Spinal cord (tissue), 10 donors: Measurements from ENCODE around the gene ADAM15. TPM values are rescaled to one million over a fixed set of nuclear protein-coding genes. Genes with fewer than 3 reads are reported as not detected.

Source experiments
- DNase-seq, 6 donors: peaks; one replicate each; pipeline versions ENCODE4 v3.0.0 to v3.0.0-alpha.2; 2013 to 2015; ENCODE audit warnings: low spot score in 6 of 6, low read depth in 4 of 6
- H3K27ac ChIP-seq: one replicate; pipeline ENCODE4 v1.5.1; 2013; ENCODE audit warnings: low read depth, low read length, control low read depth
- H3K27me3 ChIP-seq: one replicate; pipeline ENCODE4 v1.6.1; 2013; ENCODE audit warnings: low read length; ENCODE audit not compliant: control insufficient read depth, insufficient read depth
- H3K36me3 ChIP-seq: one replicate; pipeline ENCODE4 v1.6.1; 2013; ENCODE audit warnings: low read length; ENCODE audit not compliant: control insufficient read depth, insufficient read depth
- H3K4me1 ChIP-seq: one replicate; pipeline ENCODE4 v1.6.1; 2013; ENCODE audit warnings: low read length; ENCODE audit not compliant: control insufficient read depth, insufficient read depth
- H3K4me3 ChIP-seq: one replicate; pipeline ENCODE4 v1.5.1; 2013; ENCODE audit warnings: low read depth, low read length, control low read depth
- H3K9me3 ChIP-seq: one replicate; pipeline ENCODE4 v1.6.1; 2013; ENCODE audit warnings: low read length; ENCODE audit not compliant: control insufficient read depth, insufficient read depth
- WGBS: methylation state at CpG from one replicate; pipeline ENCODE4 v1.1.5; 2013; ENCODE audit warnings: missing lambda C conversion rate; ENCODE audit not compliant: insufficient coverage; 5-methylcytosine and 5-hydroxymethylcytosine counted together
- polyA plus RNA-seq, 2 donors: library from polyadenylated mRNA; unstranded; fragments of 120-200 nt; gene quantifications; one replicate each; pipeline ENCODE4 v1.2.1, GENCODE V29; 2013; ENCODE audit not compliant: insufficient read length in 2 of 2
- total RNA-seq, 2 donors: library from RNA; depleted of rRNA in 1 of 2; stranded (reverse); fragments of 120-200 nt in 1 of 2; fragments of >200 nt in 1 of 2; gene quantifications; one replicate each; pipeline versions ENCODE4 v1.2.3 to v1.2.4, GENCODE V29; 2013 to 2014
- donor health status: healthy.

Gene ADAM15
- total and polyA plus RNA-seq, 4 donors = 29.9 to 100 (median 65.8) TPM

- Histone ChIP-seq H3K36me3 (no peaks in the 10 kb centered on the region), H3K9me3 (no peaks in the 10 kb centered on the region), H3K27me3 (no peaks in the 10 kb centered on the region), H3K4me1 (no peaks in the 10 kb centered on the region), H3K4me3 (no peak overlapping the region), H3K27ac (no peak overlapping the region)
- 66% methylated on average over 7 of the region's 8 CpGs for WGBS
- no peak for DNase-seq
These were observed 12.4 kb upstream of the ADAM15 start for GRCh38 chr1:155038602-155039307.

- 60% methylated on average over 2 of the region's 4 CpGs for WGBS
- DNase-seq = no peak
- H3K36me3 ChIP-seq = no peaks in the 10 kb centered on the region
These were observed 11.8 kb upstream of the ADAM15 start for GRCh38 chr1:155039308-155039669.

GRCh38 chr1:155040358-155041093 is 10.6 kb upstream of the ADAM15 start:
- no peak overlapping the region for H3K4me3 ChIP-seq
- WGBS = 85% methylated on average over 14 of the region's 14 CpGs
- no peak overlapping the region for H3K27ac ChIP-seq
- no peaks in the 10 kb centered on the region for H3K4me1 ChIP-seq
- no peaks in the 10 kb centered on the region for H3K36me3 ChIP-seq
- no peak for DNase-seq
- no peaks in the 10 kb centered on the region for H3K27me3 ChIP-seq
- H3K9me3 ChIP-seq = no peaks in the 10 kb centered on the region

More at GRCh38 chr1:155039308-155039669, 11.8 kb upstream of the ADAM15 start:
- Histone ChIP-seq H3K27me3 (no peaks in the 10 kb centered on the region), H3K4me3 (no peak overlapping the region), H3K9me3 (no peaks in the 10 kb centered on the region), H3K27ac (no peak overlapping the region), H3K4me1 (no peaks in the 10 kb centered on the region)

GRCh38 chr1:155042789-155043188 is 8.3 kb upstream of the ADAM15 start:
- Histone ChIP-seq H3K9me3 (no peaks in the 10 kb centered on the region), H3K27ac (no peak overlapping the region), H3K4me1 (no peaks in the 10 kb centered on the region), H3K4me3 (no peak overlapping the region), H3K36me3 (no peaks in the 10 kb centered on the region), H3K27me3 (no peaks in the 10 kb centered on the region)
- DNase-seq = no peak
- WGBS = 89% methylated on average over 4 of the region's 5 CpGs

GRCh38 chr1:155043301-155043702 is 7.8 kb upstream of the ADAM15 start:
- H3K4me1 ChIP-seq = no peaks in the 10 kb centered on the region
- H3K36me3 ChIP-seq = no peaks in the 10 kb centered on the region
- no peak for DNase-seq
- no peak overlapping the region for H3K4me3 ChIP-seq
- H3K27me3 ChIP-seq = no peaks in the 10 kb centered on the region
- no peaks in the 10 kb centered on the region for H3K9me3 ChIP-seq
- no peak overlapping the region for H3K27ac ChIP-seq
- 52% methylated on average over 10 of the region's 12 CpGs for WGBS

GRCh38 chr1:155043793-155044192 is 7.3 kb upstream of the ADAM15 start:
- H3K9me3 ChIP-seq = no peaks in the 10 kb centered on the region
- H3K4me1 ChIP-seq = no peaks in the 10 kb centered on the region
- no peaks in the 10 kb centered on the region for H3K27me3 ChIP-seq
- no peaks in the 10 kb centered on the region for H3K36me3 ChIP-seq
- WGBS = 88% methylated on average over 3 of the region's 3 CpGs
- no peak for DNase-seq
- H3K27ac ChIP-seq = no peak overlapping the region
- H3K4me3 ChIP-seq = no peak overlapping the region

- WGBS = 92% methylated on average over 6 of the region's 6 CpGs
- no peaks in the 10 kb centered on the region for H3K27me3 ChIP-seq
- H3K36me3 ChIP-seq = no peaks in the 10 kb centered on the region
- no peak overlapping the region for H3K4me3 ChIP-seq
- H3K9me3 ChIP-seq = no peaks in the 10 kb centered on the region
- H3K4me1 ChIP-seq = no peaks in the 10 kb centered on the region
- DNase-seq = no peak
- H3K27ac ChIP-seq = no peak overlapping the region
These were observed 6.8 kb upstream of the ADAM15 start for GRCh38 chr1:155044365-155044764.

- H3K9me3 ChIP-seq = no peaks in the 10 kb centered on the region
- WGBS = 70% methylated on average over 7 of the region's 7 CpGs
- DNase-seq = peak in 2 of 6 donors; percentile 42 to 66
- peaks cover 4% of the 10 kb centered on the region for H3K4me1 ChIP-seq
- no peak overlapping the region for H3K27ac ChIP-seq
- H3K4me3 ChIP-seq = no peak overlapping the region
- no peaks in the 10 kb centered on the region for H3K27me3 ChIP-seq
- no peaks in the 10 kb centered on the region for H3K36me3 ChIP-seq
These were observed 6.1 kb upstream of the ADAM15 start for GRCh38 chr1:155044812-155045657.

- Histone ChIP-seq H3K27ac (no peak overlapping the region), H3K27me3 (no peaks in the 10 kb centered on the region), H3K9me3 (no peaks in the 10 kb centered on the region), H3K36me3 (peaks cover 1% of the 10 kb centered on the region), H3K4me3 (no peak overlapping the region), H3K4me1 (peaks cover 33% of the 10 kb centered on the region)
- 97% methylated on average over 5 of the region's 8 CpGs for WGBS
- DNase-seq = no peak
These were observed 2.4 kb upstream of the ADAM15 start for GRCh38 chr1:155048449-155049334.
